ENCODE data around the gene CFAP92.

GRCh38 chr3:128945041-128945877 is 48.6 kb downstream of the CFAP92 start:
- TF ChIP-seq CTCF (IDR thresholded peaks at IDR 0.05) (no peak), POLR2A (IDR thresholded peaks at IDR 0.05) (no peak), POLR2AphosphoS5 (IDR thresholded peaks at IDR 0.05) (no peak), EP300 (IDR thresholded peaks at IDR 0.05) (no peak)

All from sigmoid colon (tissue), 4 donors.